Airway epithelial cell (primary cell): Measurements from ENCODE around the gene BNC2. TPM values are rescaled to one million over a fixed set of nuclear protein-coding genes. Genes with fewer than 3 reads are reported as not detected.

Source experiments
- total RNA-seq: library from RNA; depleted of rRNA; stranded (reverse); fragments of >200 nt; gene quantifications from 2 replicates; pipeline ENCODE4 v1.2.3, GENCODE V29; 2015

Gene BNC2, protein sequence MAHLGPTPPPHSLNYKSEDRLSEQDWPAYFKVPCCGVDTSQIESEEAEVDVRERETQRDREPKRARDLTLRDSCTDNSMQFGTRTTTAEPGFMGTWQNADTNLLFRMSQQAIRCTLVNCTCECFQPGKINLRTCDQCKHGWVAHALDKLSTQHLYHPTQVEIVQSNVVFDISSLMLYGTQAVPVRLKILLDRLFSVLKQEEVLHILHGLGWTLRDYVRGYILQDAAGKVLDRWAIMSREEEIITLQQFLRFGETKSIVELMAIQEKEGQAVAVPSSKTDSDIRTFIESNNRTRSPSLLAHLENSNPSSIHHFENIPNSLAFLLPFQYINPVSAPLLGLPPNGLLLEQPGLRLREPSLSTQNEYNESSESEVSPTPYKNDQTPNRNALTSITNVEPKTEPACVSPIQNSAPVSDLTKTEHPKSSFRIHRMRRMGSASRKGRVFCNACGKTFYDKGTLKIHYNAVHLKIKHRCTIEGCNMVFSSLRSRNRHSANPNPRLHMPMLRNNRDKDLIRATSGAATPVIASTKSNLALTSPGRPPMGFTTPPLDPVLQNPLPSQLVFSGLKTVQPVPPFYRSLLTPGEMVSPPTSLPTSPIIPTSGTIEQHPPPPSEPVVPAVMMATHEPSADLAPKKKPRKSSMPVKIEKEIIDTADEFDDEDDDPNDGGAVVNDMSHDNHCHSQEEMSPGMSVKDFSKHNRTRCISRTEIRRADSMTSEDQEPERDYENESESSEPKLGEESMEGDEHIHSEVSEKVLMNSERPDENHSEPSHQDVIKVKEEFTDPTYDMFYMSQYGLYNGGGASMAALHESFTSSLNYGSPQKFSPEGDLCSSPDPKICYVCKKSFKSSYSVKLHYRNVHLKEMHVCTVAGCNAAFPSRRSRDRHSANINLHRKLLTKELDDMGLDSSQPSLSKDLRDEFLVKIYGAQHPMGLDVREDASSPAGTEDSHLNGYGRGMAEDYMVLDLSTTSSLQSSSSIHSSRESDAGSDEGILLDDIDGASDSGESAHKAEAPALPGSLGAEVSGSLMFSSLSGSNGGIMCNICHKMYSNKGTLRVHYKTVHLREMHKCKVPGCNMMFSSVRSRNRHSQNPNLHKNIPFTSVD
- total RNA-seq = 0.07 and 0.74 TPM in 2 replicates

DNA sequence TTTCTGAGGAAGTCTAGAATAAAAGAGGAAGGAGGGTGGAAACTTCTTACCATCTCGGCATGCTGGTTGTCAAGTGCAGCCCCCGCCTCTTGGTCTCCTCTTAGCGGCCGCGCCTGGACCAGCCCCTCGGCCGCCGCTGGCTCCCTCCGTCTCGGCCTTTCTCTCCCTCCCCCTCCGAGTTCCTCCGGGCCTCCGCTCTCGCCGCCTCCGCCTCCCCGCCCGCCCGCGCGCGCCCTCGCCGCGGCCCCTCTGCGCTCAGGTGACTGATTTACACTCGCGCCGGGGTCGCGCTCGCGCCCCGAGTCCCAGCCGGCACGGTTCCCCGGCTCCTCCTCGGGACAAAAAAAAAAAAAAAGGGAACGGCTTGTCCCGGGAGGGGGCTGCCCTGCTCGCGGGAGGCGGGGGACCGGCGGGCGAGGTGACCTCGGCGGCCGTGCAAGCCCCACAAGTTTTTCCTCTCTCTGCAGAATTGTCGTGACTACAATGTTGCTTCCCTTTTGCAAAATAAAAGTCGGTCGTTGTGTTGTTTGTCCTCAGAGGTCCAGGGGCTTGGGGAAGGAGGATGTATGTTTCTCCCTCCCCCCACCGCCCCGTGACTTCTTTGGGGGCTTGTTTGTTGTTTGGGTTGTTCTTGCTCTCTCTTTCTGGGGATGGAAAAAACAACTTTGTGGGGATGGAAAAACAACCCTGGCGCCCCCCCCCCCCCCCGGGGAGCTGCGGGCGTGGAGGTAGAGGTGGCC is at the start of gene BNC2:
BNC2 (minus strand) TSS at position 75 of the 740 bp plus-strand sequence; CDS start at position 53, 22 bp downstream.

